Astrocyte (in vitro differentiated cells and primary cell): ENCODE measurements around the gene THYN1. TPM values are rescaled to one million over a fixed set of nuclear protein-coding genes. Genes with fewer than 3 reads are reported as not detected.

Source experiments
- DNase-seq: peaks from one replicate; pipeline ENCODE4 v3.0.0-alpha.2; 2010; ENCODE audit warnings: low read depth
- FAIRE-seq: peaks from 2 replicates; lab custom pipeline; 2011; peaks lifted over from hg19 to GRCh38; lab: Jason Lieb, UNC
- H2AFZ ChIP-seq: 2 replicates; pipeline ENCODE4 v1.6.0; 2012; ENCODE audit warnings: low read depth, low read length, inconsistent platforms
- H3K27ac ChIP-seq: 2 replicates; pipeline ENCODE4 v1.5.1; 2011; ENCODE audit warnings: low read depth, low read length, inconsistent platforms
- H3K27me3 ChIP-seq: 2 replicates; pipeline ENCODE4 v1.6.0; 2011; ENCODE audit warnings: low read length, inconsistent platforms; ENCODE audit not compliant: insufficient read depth
- H3K36me3 ChIP-seq: 2 replicates; pipeline ENCODE4 v1.5.1; 2011; ENCODE audit warnings: low read length, inconsistent platforms; ENCODE audit not compliant: insufficient read depth
- H3K4me1 ChIP-seq: 2 replicates; pipeline ENCODE4 v1.5.1; 2011; ENCODE audit warnings: low read length, inconsistent platforms; ENCODE audit not compliant: insufficient read depth
- H3K4me2 ChIP-seq: 2 replicates; pipeline ENCODE4 v1.6.0; 2012; ENCODE audit warnings: low read length, inconsistent platforms
- H3K4me3 ChIP-seq: 2 replicates; pipeline ENCODE4 v1.5.1; 2011; ENCODE audit warnings: low read depth, mild to moderate bottlenecking, low read length, inconsistent platforms; ENCODE audit not compliant: insufficient read depth
- H3K79me2 ChIP-seq: 2 replicates; pipeline ENCODE4 v1.6.0; 2012; ENCODE audit warnings: mild to moderate bottlenecking, low read length, inconsistent platforms; ENCODE audit not compliant: insufficient read depth
- H3K9ac ChIP-seq: 2 replicates; pipeline ENCODE4 v1.6.0; 2012; ENCODE audit warnings: mild to moderate bottlenecking, low read length, inconsistent platforms
- H3K9me3 ChIP-seq: 2 replicates; pipeline ENCODE4 v1.5.1; 2012; ENCODE audit warnings: low read depth, mild to moderate bottlenecking, low read length, inconsistent platforms; ENCODE audit not compliant: insufficient read depth
- H4K20me1 ChIP-seq: 2 replicates; pipeline ENCODE4 v1.6.0; 2012; ENCODE audit warnings: low read length, inconsistent platforms; ENCODE audit not compliant: insufficient read depth
- H3K27ac Mint-ChIP-seq: one replicate; pipeline ENCODE4 v1.8.0; 2021; ENCODE audit warnings: mild to moderate bottlenecking, mixed read lengths; ENCODE audit not compliant: unreplicated experiment
- H3K27me3 Mint-ChIP-seq: one replicate; pipeline ENCODE4 v1.8.0; 2021; ENCODE audit warnings: low read depth, mixed read lengths; ENCODE audit not compliant: unreplicated experiment
- H3K36me3 Mint-ChIP-seq: one replicate; pipeline ENCODE4 v1.8.0; 2021; ENCODE audit warnings: low read depth, mixed read lengths; ENCODE audit not compliant: unreplicated experiment
- H3K4me1 Mint-ChIP-seq: one replicate; pipeline ENCODE4 v1.8.0; 2021; ENCODE audit warnings: low read depth, mixed read lengths; ENCODE audit not compliant: unreplicated experiment
- H3K4me3 Mint-ChIP-seq: one replicate; pipeline ENCODE4 v1.8.0; 2021; ENCODE audit warnings: mild to moderate bottlenecking, moderate library complexity, mixed read lengths; ENCODE audit not compliant: unreplicated experiment
- H3K9me3 Mint-ChIP-seq: one replicate; pipeline ENCODE4 v1.8.0; 2021; ENCODE audit warnings: mild to moderate bottlenecking, mixed read lengths; ENCODE audit not compliant: unreplicated experiment
- EZH2 ChIP-seq: IDR thresholded peaks from 2 replicates; pipeline ENCODE4 v1.6.1; 2012; ENCODE audit warnings: mild to moderate bottlenecking, low read length, inconsistent platforms; ENCODE audit not compliant: insufficient read depth
- total RNA-seq: library from RNA; stranded (reverse); gene quantifications from 2 replicates; pipeline ENCODE4 v1.2.1, GENCODE V29; 2021
- TF ChIP-seq, protein P1 (sequence below): IDR thresholded peaks from 2 replicates; pipeline ENCODE4 v1.5.1; 2011; ENCODE audit warnings: low read depth, mild to moderate bottlenecking, inconsistent platforms, low read length, moderate library complexity; ENCODE audit not compliant: insufficient read depth

THYN1 gene
- total RNA-seq, 1 donor from 2014 or later = 30.5 TPM

- H3K27me3 ChIP-seq = peaks cover 68% of the 10 kb centered on the region
- no peak overlapping the region for H3K4me3 Mint-ChIP-seq
- no peaks in the 10 kb centered on the region for H3K36me3 ChIP-seq
- no peak for TF ChIP-seq EZH2
- TF ChIP-seq, protein P1, sequence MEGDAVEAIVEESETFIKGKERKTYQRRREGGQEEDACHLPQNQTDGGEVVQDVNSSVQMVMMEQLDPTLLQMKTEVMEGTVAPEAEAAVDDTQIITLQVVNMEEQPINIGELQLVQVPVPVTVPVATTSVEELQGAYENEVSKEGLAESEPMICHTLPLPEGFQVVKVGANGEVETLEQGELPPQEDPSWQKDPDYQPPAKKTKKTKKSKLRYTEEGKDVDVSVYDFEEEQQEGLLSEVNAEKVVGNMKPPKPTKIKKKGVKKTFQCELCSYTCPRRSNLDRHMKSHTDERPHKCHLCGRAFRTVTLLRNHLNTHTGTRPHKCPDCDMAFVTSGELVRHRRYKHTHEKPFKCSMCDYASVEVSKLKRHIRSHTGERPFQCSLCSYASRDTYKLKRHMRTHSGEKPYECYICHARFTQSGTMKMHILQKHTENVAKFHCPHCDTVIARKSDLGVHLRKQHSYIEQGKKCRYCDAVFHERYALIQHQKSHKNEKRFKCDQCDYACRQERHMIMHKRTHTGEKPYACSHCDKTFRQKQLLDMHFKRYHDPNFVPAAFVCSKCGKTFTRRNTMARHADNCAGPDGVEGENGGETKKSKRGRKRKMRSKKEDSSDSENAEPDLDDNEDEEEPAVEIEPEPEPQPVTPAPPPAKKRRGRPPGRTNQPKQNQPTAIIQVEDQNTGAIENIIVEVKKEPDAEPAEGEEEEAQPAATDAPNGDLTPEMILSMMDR = no peak
- peaks cover 11% of the 10 kb centered on the region for H3K4me1 Mint-ChIP-seq
- H3K4me2 ChIP-seq = no peak overlapping the region
- peaks cover 52% of the 10 kb centered on the region for H3K27me3 Mint-ChIP-seq
- no peak overlapping the region for H3K9ac ChIP-seq
- DNase-seq (no peak), FAIRE-seq (no peak)
- no peak overlapping the region for H2AFZ ChIP-seq
- no peaks in the 10 kb centered on the region for H3K36me3 Mint-ChIP-seq
- H3K79me2 ChIP-seq = no peaks in the 10 kb centered on the region
- H3K9me3 ChIP-seq = no peaks in the 10 kb centered on the region
- H4K20me1 ChIP-seq = no peaks in the 10 kb centered on the region
- peaks cover 3% of the 10 kb centered on the region for H3K9me3 Mint-ChIP-seq
- H3K4me1 ChIP-seq = peaks cover 10% of the 10 kb centered on the region
- no peak overlapping the region for H3K4me3 ChIP-seq
- no peak overlapping the region for H3K27ac Mint-ChIP-seq
- no peak overlapping the region for H3K27ac ChIP-seq
These were observed 19.5 kb upstream of the THYN1 start for GRCh38 chr11:134272381-134273316.

- Histone ChIP-seq H3K4me3 (no peak overlapping the region), H3K27me3 (peaks cover 61% of the 10 kb centered on the region), H2AFZ (no peak overlapping the region), H3K9me3 (no peaks in the 10 kb centered on the region), H3K27ac (no peak overlapping the region), H3K4me1 (peaks cover 13% of the 10 kb centered on the region), H3K36me3 (no peaks in the 10 kb centered on the region), H3K4me2 (no peak overlapping the region), H4K20me1 (no peaks in the 10 kb centered on the region), H3K9ac (no peak overlapping the region), H3K79me2 (no peaks in the 10 kb centered on the region)
- Mint-ChIP-seq H3K27ac (no peak overlapping the region), H3K9me3 (no peaks in the 10 kb centered on the region), H3K27me3 (peaks cover 46% of the 10 kb centered on the region), H3K4me3 (no peak overlapping the region), H3K36me3 (no peaks in the 10 kb centered on the region), H3K4me1 (peaks cover 18% of the 10 kb centered on the region)
- no peak for TF ChIP-seq EZH2
- TF ChIP-seq, protein P1 = no peak
- FAIRE-seq (no peak), DNase-seq (no peak)
These were observed 18.8 kb upstream of the THYN1 start for GRCh38 chr11:134271978-134272377.
